HAP-1 (cell line): ENCODE data around the gene APBB2.

Source experiments
- DNase-seq, 2 experiments: peaks; one replicate each; pipeline ENCODE4 v3.0.0-alpha.2; 2016 to 2020; ENCODE audit warnings: low spot score in 2 of 2
- H3K27me3 ChIP-seq: fragments of 250-450 bp; sonication (Bioruptor Pico); 2 replicates; pipeline ENCODE4 v1.5.1; 2020; ENCODE audit warnings: low read depth, mild to moderate bottlenecking, moderate library complexity
- H3K36me3 ChIP-seq: fragments of 250-450 bp; sonication (Bioruptor Pico); replicated peaks from 2 replicates; pipeline ENCODE4 v1.5.1; 2020; ENCODE audit warnings: mild to moderate bottlenecking
- H3K4me1 ChIP-seq: fragments of 250-450 bp; sonication (Bioruptor Pico); 2 replicates; pipeline ENCODE4 v1.5.1; 2020; ENCODE audit warnings: mild to moderate bottlenecking
- H3K4me3 ChIP-seq: fragments of 250-450 bp; sonication (Bioruptor Pico); 2 replicates; pipeline ENCODE4 v1.5.1; 2020; ENCODE audit warnings: mild to moderate bottlenecking, moderate library complexity
- H3K9me3 ChIP-seq: fragments of 250-450 bp; sonication (Bioruptor Pico); 2 replicates; pipeline ENCODE4 v1.5.1; 2020; ENCODE audit warnings: mild to moderate bottlenecking, moderate library complexity
- in situ Hi-C: fragments of 300-500 bp; cut with MboI; formaldehyde crosslinking; loops from 3 replicates; pipeline ENCODE4 v1.14.3; 2020; ENCODE audit warnings: low sequenced_read_pairs, inconsistent platforms, mixed read lengths

APBB2 gene

GRCh38 chr4:40991908-40992307 lies 222.4 kb downstream of the APBB2 start:
- H3K4me1 ChIP-seq, result no peaks in the 10 kb centered on the region
- H3K4me3 ChIP-seq, result no peak overlapping the region
- no peaks in the 10 kb centered on the region for H3K9me3 ChIP-seq
- in situ Hi-C loops, result no loop called here
- DNase-seq, result no peak
- H3K36me3 ChIP-seq, result no peaks in the 10 kb centered on the region
- no peaks in the 10 kb centered on the region for H3K27me3 ChIP-seq

GRCh38 chr4:40990899-40991265 lies 223.5 kb downstream of the APBB2 start:
- DNase-seq, result no peak
- in situ Hi-C loops, result no loop called here
- Histone ChIP-seq H3K27me3 (no peaks in the 10 kb centered on the region), H3K4me3 (no peak overlapping the region), H3K4me1 (no peaks in the 10 kb centered on the region), H3K36me3 (no peaks in the 10 kb centered on the region; the same call in 1 of the 2 replicates), H3K9me3 (no peaks in the 10 kb centered on the region)

- in situ Hi-C loops, result no loop called here
- no peaks in the 10 kb centered on the region for H3K4me1 ChIP-seq
- H3K36me3 ChIP-seq, result no peaks in the 10 kb centered on the region; the same call in 1 of the 2 replicates
- H3K4me3 ChIP-seq, result no peak overlapping the region
- DNase-seq, result no peak
- no peaks in the 10 kb centered on the region for H3K27me3 ChIP-seq
- H3K9me3 ChIP-seq, result no peaks in the 10 kb centered on the region
These were observed 224.0 kb downstream of the APBB2 start for GRCh38 chr4:40990236-40990898.

GRCh38 chr4:40987151-40987550 lies 227.2 kb downstream of the APBB2 start:
- no peaks in the 10 kb centered on the region for H3K9me3 ChIP-seq
- in situ Hi-C loops, result no loop called here
- H3K4me1 ChIP-seq, result no peaks in the 10 kb centered on the region
- H3K27me3 ChIP-seq, result no peaks in the 10 kb centered on the region
- H3K36me3 ChIP-seq, result no peaks in the 10 kb centered on the region; the same call in 1 of the 2 replicates
- no peak overlapping the region for H3K4me3 ChIP-seq
- DNase-seq, result no peak

- H3K27me3 ChIP-seq, result no peaks in the 10 kb centered on the region
- H3K4me3 ChIP-seq, result no peak overlapping the region
- in situ Hi-C loops, result no loop called here
- no peak for DNase-seq
- H3K9me3 ChIP-seq, result no peaks in the 10 kb centered on the region
- no peaks in the 10 kb centered on the region; the same call in 1 of the 2 replicates for H3K36me3 ChIP-seq
- no peaks in the 10 kb centered on the region for H3K4me1 ChIP-seq
These were observed 228.0 kb downstream of the APBB2 start for GRCh38 chr4:40986375-40986774.

- H3K36me3 ChIP-seq, result no peaks in the 10 kb centered on the region; the same call in 1 of the 2 replicates
- in situ Hi-C loops, result no loop called here
- no peak for DNase-seq
- H3K4me1 ChIP-seq, result no peaks in the 10 kb centered on the region
- no peaks in the 10 kb centered on the region for H3K9me3 ChIP-seq
- no peak overlapping the region for H3K4me3 ChIP-seq
- no peaks in the 10 kb centered on the region for H3K27me3 ChIP-seq
These were observed 230.3 kb downstream of the APBB2 start for GRCh38 chr4:40984051-40984450.

GRCh38 chr4:40980318-40980883 lies 233.9 kb downstream of the APBB2 start:
- Histone ChIP-seq H3K4me1 (0 out of 2 replicates have a peak, but pooled peaks cover 3% of the 10 kb centered on the region), H3K36me3 (no peaks in the 10 kb centered on the region), H3K4me3 (no peak overlapping the region), H3K9me3 (no peaks in the 10 kb centered on the region), H3K27me3 (no peaks in the 10 kb centered on the region)
- in situ Hi-C loops, result no loop called here
- DNase-seq, result peak; percentile 12 to 24

- in situ Hi-C loops, result loop anchor here (5.0 kb wide), 1 partner anchor 234 kb away; the partner anchor contains the start of gene APBB2
- Histone ChIP-seq H3K4me3 (no peak overlapping the region), H3K27me3 (no peaks in the 10 kb centered on the region), H3K9me3 (no peaks in the 10 kb centered on the region), H3K4me1 (0 out of 2 replicates have a peak, but pooled peaks cover 3% of the 10 kb centered on the region), H3K36me3 (no peaks in the 10 kb centered on the region)
- DNase-seq, result no peak
These were observed 235.8 kb downstream of the APBB2 start for GRCh38 chr4:40978548-40978947.

GRCh38 chr4:40976343-40976742 lies 238.0 kb downstream of the APBB2 start:
- Histone ChIP-seq H3K4me1 (0 out of 2 replicates have a peak, but pooled peaks cover 3% of the 10 kb centered on the region), H3K27me3 (no peaks in the 10 kb centered on the region), H3K9me3 (no peaks in the 10 kb centered on the region), H3K4me3 (no peak overlapping the region), H3K36me3 (no peaks in the 10 kb centered on the region)
- peak; percentile 62 to 72 for DNase-seq
- in situ Hi-C loops, result loop anchor here (5.0 kb wide), 1 partner anchor 236 kb away; the partner anchor contains the start of gene APBB2

- Histone ChIP-seq H3K9me3 (no peaks in the 10 kb centered on the region), H3K27me3 (no peaks in the 10 kb centered on the region), H3K4me1 (0 out of 2 replicates have a peak, but pooled peaks cover 3% of the 10 kb centered on the region), H3K36me3 (no peaks in the 10 kb centered on the region), H3K4me3 (no peak overlapping the region)
- in situ Hi-C loops, result no loop called here
- no peak for DNase-seq
These were observed 241.6 kb downstream of the APBB2 start for GRCh38 chr4:40972722-40973121.

GRCh38 chr4:40971338-40971737 lies 243.0 kb downstream of the APBB2 start:
- Histone ChIP-seq H3K4me1 (0 out of 2 replicates have a peak, but pooled peaks cover under 1% of the 10 kb centered on the region), H3K4me3 (no peak overlapping the region), H3K9me3 (no peaks in the 10 kb centered on the region), H3K27me3 (no peaks in the 10 kb centered on the region), H3K36me3 (no peaks in the 10 kb centered on the region)
- no peak for DNase-seq
- in situ Hi-C loops, result no loop called here

GRCh38 chr4:40969501-40969900 lies 244.8 kb downstream of the APBB2 start:
- no peak for DNase-seq
- H3K4me1 ChIP-seq, result no peaks in the 10 kb centered on the region
- no peak overlapping the region for H3K4me3 ChIP-seq
- H3K36me3 ChIP-seq, result no peaks in the 10 kb centered on the region
- no peaks in the 10 kb centered on the region for H3K27me3 ChIP-seq
- in situ Hi-C loops, result no loop called here
- H3K9me3 ChIP-seq, result no peaks in the 10 kb centered on the region

GRCh38 chr4:40967550-40967949 lies 246.8 kb downstream of the APBB2 start:
- H3K4me1 ChIP-seq, result no peaks in the 10 kb centered on the region
- H3K27me3 ChIP-seq, result no peaks in the 10 kb centered on the region
- no peak overlapping the region for H3K4me3 ChIP-seq
- in situ Hi-C loops, result no loop called here
- no peaks in the 10 kb centered on the region for H3K36me3 ChIP-seq
- DNase-seq, result no peak
- no peaks in the 10 kb centered on the region for H3K9me3 ChIP-seq

- H3K27me3 ChIP-seq, result no peaks in the 10 kb centered on the region
- no peak for DNase-seq
- in situ Hi-C loops, result no loop called here
These were observed 248.3 kb downstream of the APBB2 start for GRCh38 chr4:40966091-40966490.

More at GRCh38 chr4:40966091-40966490, 248.3 kb downstream of the APBB2 start:
- Histone ChIP-seq H3K4me1 (no peaks in the 10 kb centered on the region), H3K9me3 (no peaks in the 10 kb centered on the region), H3K4me3 (no peak overlapping the region), H3K36me3 (no peaks in the 10 kb centered on the region)
